Stimulated activated CD4-positive, alpha-beta T cell treated with anti-CD3 and anti-CD28 coated beads, Interleukin-2, amount 100 ng/mL, for 4 hours (primary cell): ENCODE data around the gene WNK2.

Experiments used
- DNase-seq: peaks from one replicate; pipeline ENCODE4 v3.0.0-alpha.2; 2020; ENCODE audit warnings: low read depth

The WNK2 gene

GRCh38 chr9:93185266-93186214 lies 1.6 kb downstream of the WNK2 start:
- no peak for DNase-seq

GRCh38 chr9:93186215-93186945 lies 2.4 kb downstream of the WNK2 start:
- no peak for DNase-seq

- DNase-seq = no peak
These were observed 3.1 kb downstream of the WNK2 start for GRCh38 chr9:93187047-93187446.

GRCh38 chr9:93187574-93187973 lies 3.6 kb downstream of the WNK2 start:
- DNase-seq = no peak

GRCh38 chr9:93188426-93189368 lies 4.8 kb downstream of the WNK2 start:
- no peak for DNase-seq

GRCh38 chr9:93189369-93190132 lies 5.6 kb downstream of the WNK2 start:
- no peak for DNase-seq

- DNase-seq = no peak
These were observed 6.2 kb downstream of the WNK2 start for GRCh38 chr9:93190133-93190525.

- no peak for DNase-seq
These were observed 6.9 kb downstream of the WNK2 start for GRCh38 chr9:93190656-93191353.

GRCh38 chr9:93191354-93191660 lies 7.4 kb downstream of the WNK2 start:
- DNase-seq = no peak

GRCh38 chr9:93192721-93193387 lies 8.9 kb downstream of the WNK2 start:
- DNase-seq = no peak

- DNase-seq = no peak
These were observed 9.7 kb downstream of the WNK2 start for GRCh38 chr9:93193388-93194220.

- no peak for DNase-seq
These were observed 10.3 kb downstream of the WNK2 start for GRCh38 chr9:93194221-93194625.

GRCh38 chr9:93194641-93195040 lies 10.7 kb downstream of the WNK2 start:
- no peak for DNase-seq

- no peak for DNase-seq
These were observed 12.4 kb downstream of the WNK2 start for GRCh38 chr9:93196096-93197055.

- DNase-seq = no peak
These were observed 13.7 kb downstream of the WNK2 start for GRCh38 chr9:93197670-93198069.

GRCh38 chr9:93198117-93198837 lies 14.3 kb downstream of the WNK2 start:
- DNase-seq = no peak

GRCh38 chr9:93198838-93199625 lies 15.1 kb downstream of the WNK2 start:
- DNase-seq = no peak
